Activated T-cell treated with anti-CD3 and anti-CD28 coated beads, Interleukin-2, amount 50 U/mL, for 1 hour (primary cell): Measurements from ENCODE around the gene AHRR.
"Not testable (repeated sequence)": the region's sequence is repeated elsewhere in the genome, so short reads cannot be mapped to it uniquely, and the experiment has no call there.

Source experiments
- DNase-seq: peaks from one replicate; pipeline ENCODE4 v3.0.0-alpha.2; 2020

AHRR gene

GRCh38 chr5:464446-464842, 142.9 kb downstream of the AHRR start:
- DNase-seq = peak; percentile 21

- no peak for DNase-seq
Observed at GRCh38 chr5:464843-465590, 143.5 kb downstream of the AHRR start.

GRCh38 chr5:465591-466403, 144.3 kb downstream of the AHRR start:
- DNase-seq = no peak

DNA sequence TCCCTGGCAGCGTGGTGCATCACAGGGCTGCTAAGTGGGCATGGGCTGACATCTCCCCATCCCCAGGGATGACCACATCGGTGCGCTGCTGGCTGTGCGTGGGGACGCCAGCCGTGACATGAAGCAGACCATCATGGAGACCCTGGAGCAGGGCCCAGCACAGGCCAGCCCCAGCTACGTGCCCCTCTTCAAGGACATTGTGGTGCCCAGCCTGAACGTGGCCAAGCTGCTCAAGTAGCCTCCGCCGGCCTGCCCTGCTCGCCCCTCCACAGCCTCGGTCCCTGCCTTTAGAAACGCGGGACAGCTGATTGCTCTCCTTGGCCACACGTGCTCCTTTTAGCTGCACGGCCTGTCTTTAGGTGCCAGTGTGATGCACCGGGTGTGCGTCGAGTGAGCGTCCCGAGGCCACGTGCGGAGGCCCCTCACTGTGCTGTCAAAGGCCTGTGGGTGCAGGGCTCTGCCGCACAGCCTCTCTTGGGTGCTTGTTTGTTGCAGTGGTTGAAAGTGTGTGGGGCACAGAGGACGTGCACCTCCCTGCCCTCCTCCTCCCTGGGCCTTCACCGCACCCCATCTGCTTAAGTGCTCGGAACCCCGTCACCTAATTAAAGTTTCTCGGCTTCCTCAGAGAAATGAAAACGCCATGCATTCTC, 145.3 kb downstream of the AHRR start:
- no peak for DNase-seq

DNA sequence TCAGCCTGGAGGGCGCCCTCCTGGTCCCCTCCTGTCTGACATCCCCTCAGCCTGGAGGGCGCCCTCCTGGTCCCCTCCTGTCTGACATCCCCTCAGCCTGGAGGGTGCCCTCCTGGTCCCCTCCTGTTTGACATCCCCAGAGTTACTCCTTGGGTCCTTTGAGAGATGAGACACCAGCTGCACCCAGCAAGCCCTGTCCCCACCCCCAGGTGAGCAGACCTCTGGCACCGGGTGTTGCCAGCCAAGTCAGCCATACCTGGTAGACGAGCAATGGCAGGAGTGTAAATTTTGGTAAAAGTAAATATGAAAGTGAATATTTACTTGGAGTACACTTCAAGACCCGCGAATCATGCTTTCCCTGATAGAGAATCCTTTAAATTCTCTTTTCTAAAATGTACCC, 146.9 kb downstream of the AHRR start:
- DNase-seq = no peak

GRCh38 chr5:469752-470483, 148.4 kb downstream of the AHRR start:
- DNase-seq = no peak

DNA sequence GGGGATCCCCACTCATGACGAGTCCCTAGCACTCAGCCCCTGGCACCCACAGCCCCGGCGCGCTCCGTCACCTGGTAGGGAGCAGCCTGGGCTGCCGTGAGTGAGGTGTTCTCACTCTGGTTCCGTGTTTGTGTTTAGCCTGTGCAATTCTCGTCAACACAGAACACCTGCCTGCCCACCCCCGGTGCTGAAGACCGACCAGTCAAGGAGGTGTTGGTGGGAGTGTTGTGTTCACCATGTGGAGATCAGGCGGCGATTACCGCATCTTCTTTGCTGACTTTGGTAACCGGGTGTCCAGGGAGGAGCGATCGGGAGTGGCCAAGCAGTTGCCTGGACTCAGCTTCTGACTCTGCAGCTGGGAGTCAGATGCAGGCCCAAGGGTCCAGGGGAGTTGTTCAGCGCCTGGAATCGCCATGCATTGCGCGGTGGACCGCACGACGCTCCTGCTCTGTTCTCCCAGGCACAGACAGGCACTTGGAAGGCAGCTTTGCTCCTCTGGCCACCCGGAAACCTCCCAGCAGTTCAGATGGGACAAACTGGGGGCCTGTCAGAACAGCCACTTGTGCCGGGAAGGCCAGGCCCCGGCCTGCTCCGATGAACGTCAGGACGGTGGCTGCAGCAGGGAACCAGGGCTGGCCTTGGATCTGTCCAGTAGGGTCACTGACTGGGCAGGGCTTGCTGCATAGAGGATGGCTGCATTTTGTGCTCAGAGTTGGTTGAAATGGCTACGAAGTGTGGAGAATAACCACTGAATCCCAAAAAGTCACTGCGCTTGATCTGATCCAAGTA, 149.6 kb downstream of the AHRR start:
- no peak for DNase-seq

DNA sequence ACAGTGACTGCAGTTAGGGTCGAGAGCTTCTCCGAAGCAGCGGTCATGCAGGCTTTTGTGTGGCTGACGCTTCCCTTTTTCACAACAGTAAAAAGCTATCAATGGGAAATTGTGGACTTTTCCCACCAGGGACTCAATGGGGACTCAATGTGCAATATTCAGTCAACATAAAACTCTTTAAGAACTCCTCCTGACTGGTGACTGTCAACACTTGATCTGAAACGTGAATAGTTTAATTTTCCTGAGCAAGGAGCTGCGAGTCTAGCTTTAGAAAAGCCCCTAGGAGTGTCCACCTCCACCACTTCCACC, 150.2 kb downstream of the AHRR start:
- DNase-seq = no peak

DNA sequence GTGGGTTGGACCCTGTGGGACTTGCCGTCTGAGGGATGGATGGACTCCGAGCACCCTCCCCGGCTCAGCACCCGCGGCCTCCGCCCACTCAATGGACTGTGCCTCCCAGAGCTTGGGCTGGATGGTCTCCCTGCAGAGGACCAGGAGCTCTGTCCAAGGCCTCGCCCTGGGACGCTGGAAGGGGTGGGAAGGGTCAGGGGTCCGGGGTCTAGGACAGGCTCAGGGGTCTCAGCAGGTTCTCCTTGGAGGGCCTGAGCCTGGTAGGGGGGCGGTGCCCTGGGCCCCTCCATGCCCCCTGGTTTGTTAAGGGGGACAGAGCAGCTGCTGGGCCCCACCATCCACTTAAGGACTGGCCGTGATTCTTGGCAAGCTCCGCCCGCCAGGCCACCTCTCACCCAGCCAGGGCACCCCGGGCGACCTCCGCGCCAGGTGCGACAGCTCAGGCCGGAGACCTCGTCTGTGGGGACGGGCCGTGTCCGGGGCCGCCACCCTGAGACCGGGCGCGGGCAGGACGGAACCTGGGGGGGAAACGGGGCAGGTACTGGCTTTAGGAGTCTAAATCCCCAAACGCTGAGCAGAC, 150.7 kb downstream of the AHRR start:
- DNase-seq = no peak

GRCh38 chr5:472656-473550, 151.4 kb downstream of the AHRR start:
- DNase-seq = peak; percentile 93

DNA sequence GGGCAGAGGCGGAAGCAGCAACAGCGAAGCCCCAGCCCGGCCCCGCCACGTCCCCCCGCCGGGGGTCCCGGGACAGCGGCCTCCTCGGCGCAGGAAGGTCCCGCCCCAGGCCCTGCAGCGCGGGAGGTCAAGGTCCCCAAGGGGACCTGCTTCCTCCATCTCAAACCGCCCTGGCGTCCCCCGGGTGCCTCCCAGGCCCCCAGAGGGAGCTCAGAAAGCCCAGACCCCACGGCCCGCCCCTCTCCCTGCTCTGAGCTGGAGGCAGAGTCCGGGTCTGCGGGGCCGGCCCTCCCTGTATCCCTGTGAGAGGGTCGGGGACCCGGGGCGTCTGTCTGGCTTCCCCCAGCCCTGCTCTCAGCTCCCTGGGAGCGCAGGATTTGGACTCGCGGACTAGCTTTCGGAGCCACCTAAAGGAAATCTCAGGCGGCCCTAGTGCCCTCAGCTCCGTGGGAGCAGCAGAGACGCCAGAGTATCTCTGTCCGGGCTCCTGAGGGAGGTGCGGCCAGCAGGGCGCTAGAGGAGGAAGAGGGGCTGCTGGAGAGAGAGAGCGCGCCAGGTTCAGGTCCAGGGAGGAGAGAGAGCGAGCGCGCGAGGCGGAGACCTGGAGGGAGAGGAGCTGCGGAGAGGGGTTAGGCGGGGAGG, 152.2 kb downstream of the AHRR start:
- DNase-seq = peak; percentile 57

DNA sequence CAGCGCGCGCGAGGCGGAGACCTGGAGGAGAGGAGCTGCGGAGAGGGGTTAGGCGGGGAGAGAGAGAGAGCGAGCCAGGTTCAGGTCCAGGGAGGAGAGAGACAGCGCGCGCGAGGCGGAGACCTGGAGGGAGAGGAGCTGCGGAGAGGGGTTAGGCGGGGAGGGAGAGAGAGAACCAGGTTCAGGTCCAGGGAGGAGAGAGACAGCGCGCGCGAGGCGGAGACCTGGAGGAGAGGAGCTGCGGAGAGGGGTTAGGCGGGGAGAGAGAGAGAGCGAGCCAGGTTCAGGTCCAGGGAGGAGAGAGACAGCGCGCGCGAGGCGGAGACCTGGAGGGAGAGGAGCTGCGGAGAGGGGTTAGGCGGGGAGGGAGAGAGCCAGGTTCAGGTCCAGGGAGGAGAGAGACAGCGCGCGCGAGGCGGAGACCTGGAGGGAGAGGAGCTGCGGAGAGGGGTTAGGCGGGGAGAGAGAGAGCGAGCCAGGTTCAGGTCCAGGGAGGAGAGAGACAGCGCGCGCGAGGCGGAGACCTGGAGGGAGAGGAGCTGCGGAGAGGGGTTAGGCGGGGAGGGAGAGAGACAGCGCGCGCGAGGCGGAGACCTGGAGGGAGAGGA, 152.8 kb downstream of the AHRR start:
- DNase-seq = not testable (repeated sequence)

DNA sequence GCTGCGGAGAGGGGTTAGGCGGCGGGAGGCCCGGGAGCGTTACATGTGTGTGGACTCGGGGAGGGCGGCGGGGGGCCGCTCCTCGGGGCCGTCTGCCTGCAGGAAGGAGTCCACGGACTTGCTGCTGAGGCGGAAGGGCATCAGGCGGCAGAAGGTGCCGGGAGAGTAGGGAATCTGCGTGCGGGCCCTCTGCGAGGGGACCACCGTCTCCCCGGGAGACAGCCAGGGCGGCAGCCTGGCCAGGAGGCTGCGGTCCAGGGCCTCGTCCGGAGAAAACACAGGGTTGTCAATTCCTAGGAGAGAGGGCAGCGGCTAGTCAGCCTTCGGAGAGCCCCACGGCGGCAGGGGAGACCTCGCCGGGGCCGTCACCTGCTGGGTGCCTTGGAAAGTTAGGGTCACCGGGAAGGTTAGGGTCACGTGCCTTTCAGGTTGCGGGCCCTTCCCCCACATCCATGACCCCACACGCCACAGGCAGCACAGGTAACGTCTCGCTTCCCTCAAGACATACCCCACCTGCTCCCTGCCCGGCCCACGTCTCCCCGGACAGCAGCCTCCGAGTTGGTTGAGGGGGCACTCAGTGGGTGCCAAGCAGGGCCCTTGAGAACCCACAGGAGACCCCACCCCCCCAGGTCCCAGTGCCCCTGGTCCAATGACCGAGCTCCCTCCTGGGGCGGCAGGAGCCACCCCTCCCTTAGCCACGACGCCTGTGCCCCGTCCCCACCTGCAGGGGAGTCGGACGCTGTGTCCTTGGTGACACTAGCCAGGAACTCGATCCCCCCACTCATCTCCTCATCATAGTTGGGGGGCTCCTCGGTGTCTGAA, 153.5 kb downstream of the AHRR start:
- DNase-seq = no peak

DNA sequence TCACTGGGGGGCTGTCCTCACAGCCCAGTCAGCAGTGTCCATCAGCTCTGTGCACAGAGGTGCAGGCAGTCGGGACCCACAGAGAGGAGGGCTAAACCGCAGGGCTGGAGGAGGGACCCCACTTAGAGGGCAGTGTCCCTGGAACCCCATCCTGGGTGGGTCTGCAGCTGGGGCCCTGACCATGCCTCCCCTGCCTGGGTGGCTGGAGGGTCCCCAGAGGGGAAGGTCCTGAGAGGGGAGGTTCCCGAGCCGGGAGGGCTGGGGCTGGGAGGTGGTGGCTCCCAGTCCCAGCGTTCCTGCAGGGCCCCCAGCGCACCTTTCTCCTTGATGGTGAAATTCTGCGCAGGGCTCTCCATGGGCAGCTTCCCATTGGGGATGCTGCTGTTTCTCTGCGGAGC, 154.2 kb downstream of the AHRR start:
- no peak for DNase-seq

DNA sequence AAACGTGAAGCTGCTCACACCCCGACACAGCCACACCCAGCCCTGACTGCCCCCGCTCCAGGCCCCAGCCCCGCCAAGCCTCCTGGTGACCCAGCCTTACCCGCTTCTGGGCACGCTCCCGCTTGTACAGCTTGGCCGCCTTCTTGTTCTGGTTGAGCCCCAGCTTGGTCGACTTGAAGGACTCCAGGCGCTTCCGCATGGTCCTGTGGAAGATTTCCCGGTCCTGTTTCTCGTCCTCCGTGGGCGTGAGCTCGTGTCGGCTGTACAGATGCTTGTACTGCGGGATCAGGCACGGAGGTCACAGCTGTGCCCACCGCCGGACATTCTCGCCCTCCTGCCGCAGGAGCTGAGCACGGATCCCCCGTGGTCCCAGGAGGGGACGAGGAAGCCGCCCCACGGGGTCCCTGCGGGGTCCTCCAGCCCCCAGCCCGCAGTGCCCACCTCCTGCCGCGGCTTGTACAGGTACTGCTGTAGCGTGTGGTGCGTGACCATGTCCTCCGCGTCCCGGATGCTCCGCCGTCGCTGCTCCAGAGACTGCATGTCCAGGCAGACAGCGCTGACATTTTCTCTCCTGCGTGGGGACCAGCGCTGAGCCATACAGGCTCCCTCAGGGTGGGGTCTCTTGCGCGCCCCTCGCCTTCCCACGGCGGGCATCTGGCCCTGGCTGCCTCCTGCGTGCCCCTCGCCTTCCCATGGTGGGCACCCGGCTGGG, 154.7 kb downstream of the AHRR start:
- DNase-seq = no peak

- DNase-seq = no peak
Observed at GRCh38 chr5:476814-477175, 155.3 kb downstream of the AHRR start.

DNA sequence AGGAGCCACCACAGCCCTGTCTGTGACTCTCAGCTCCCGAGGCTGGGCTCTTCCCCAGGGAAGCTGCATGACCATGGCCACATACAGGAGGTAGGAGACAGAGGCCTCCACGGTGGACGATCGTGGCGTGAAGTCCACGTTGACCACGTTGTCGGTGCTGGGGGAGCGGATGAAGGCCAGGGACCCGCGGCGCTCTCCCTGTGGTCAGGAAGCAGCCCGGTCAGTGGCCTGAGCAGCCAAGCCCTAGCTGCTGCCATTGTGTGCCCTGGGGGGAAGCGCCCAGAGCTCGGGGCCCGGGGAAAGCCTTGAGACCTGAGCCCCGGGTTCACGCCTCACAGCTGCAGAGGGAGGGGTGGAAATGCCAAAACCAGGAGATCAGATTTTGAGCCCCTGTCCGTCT, 155.7 kb downstream of the AHRR start:
- DNase-seq = no peak

DNA sequence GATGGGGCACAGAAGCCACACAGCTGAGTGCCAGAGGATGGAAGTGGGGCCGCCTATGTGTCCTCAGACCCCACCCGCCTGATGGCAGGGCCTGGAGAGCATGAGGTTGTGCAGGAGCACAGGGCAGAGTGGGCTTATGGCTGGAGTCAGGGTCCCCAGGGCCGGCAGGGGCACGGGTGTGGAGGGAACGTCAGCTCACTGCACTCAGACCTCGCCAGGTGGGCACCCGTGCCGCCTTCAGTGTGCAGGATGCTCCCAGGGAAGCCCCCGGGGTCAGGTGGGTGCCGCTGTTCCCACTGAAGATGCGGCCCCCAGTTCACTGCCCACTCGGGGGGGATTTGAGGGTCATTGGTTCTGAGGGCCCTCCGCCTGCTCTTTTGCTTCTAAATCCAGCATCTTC, 156.4 kb downstream of the AHRR start:
- no peak for DNase-seq
